ENCODE data around the gene ALDH1L1.

The ALDH1L1 gene

DNA sequence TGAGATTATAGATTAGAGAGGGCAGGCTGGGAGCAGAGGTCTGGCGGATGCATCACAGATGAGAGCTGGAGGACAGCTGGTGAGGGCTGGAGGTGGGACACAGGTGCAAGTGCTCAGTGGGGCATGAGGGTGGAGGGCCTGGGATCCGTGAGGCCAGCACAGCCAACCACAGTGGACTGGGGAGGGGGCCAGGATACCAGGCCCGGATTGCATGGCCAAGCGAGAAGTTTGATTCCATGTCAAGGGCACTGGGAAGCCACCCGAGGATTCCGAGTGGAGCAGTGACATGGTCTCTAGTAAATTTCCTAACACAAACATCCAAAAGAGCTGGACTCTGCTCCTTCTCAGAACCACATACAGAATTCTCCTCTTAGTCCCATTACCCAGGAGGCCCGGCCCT lies 52.5 kb downstream of the ALDH1L1 start:
- CTCF ChIA-PET: no interaction called here
- Mint-ChIP-seq H3K27ac (no peak overlapping the region), H3K4me1 (no peaks in the 10 kb centered on the region)

DNA sequence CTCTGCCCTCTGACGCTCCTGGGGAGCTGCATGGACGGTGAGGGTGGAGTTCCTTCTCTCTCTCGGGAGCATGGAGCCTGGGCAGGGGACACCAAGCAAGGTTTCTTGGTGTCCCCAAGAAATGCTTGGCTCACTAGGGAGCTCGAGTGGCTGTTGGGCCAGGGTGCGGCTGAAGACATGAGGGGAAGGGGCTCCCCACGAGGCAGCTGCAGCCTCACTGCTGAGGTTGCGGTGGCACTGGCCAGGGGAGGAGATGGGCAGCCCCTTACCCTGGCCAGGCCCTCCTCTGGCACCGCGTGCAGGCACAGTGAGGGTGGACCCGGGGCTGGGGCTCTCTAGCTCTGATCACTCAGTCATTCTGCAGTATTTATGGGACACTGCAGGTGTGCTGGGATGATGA lies 52.9 kb downstream of the ALDH1L1 start:
- Mint-ChIP-seq H3K36me3 (no peaks in the 10 kb centered on the region), H3K4me3 (no peak overlapping the region), H3K27ac (no peak overlapping the region), H3K27me3 (no peaks in the 10 kb centered on the region), H3K9me3 (no peaks in the 10 kb centered on the region), H3K4me1 (no peaks in the 10 kb centered on the region)
- no peak for DNase-seq
- CTCF ChIA-PET: no interaction called here

More for the DNA sequence above, 52.5 kb downstream of the ALDH1L1 start:
- H3K27me3 Mint-ChIP-seq: no peaks in the 10 kb centered on the region
- H3K36me3 Mint-ChIP-seq: no peaks in the 10 kb centered on the region
- no peak overlapping the region for H3K4me3 Mint-ChIP-seq
- H3K9me3 Mint-ChIP-seq: no peaks in the 10 kb centered on the region
- no peak for DNase-seq

DNA sequence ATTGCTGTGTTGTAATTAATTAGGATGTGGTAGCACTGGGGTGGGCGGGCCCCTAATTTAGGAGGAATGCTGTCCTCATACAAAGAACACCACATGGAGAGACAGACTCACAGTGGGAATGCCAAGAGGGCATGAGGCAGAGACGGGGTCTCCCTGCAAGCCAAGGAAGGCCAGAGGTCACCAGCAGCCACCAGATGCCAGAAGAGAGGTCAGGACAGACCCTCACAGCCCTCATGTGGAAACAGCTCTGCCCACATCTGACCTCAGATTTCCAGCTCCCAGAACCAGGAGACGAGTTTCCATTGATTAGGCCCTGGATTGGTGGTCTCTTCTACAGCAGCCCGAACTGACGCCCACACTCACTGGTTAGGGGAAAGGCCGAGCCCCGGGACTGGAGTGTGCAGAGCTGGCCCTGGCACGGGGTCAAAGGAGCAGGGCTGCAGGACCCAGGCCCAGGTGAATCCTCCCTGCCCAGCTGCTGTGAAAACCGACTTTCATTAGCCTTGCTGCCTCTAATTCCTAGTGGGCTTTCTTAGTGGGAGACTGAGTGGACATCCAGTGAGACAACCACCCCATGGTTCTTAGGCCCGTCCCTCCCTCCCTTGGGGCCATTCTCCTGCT lies 53.5 kb downstream of the ALDH1L1 start:
- Mint-ChIP-seq H3K36me3 (no peaks in the 10 kb centered on the region), H3K4me3 (no peak overlapping the region), H3K27ac (no peak overlapping the region), H3K27me3 (no peaks in the 10 kb centered on the region), H3K9me3 (no peaks in the 10 kb centered on the region), H3K4me1 (no peaks in the 10 kb centered on the region)
- CTCF ChIA-PET: no interaction called here
- no peak for DNase-seq

DNA sequence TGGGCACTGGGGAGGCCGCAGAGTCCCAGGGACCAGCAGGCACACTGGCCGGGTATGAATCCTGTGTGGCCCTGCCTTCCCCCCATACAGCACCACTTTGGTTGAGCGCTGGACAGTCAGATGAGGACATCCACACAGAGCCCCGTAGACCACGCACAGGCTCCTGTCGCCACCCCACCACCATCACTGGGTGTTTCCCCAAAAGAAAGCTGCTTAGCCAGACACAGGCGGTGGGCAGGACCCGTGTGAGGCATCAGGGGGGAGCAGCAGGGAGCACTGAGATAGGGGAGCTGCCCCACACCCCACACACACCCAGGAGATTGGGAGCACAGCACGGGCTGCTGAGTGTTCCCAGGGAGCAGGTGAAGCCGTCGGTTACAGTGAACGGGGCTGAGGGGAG lies 54.1 kb downstream of the ALDH1L1 start:
- H3K4me3 Mint-ChIP-seq: no peak overlapping the region

DNA sequence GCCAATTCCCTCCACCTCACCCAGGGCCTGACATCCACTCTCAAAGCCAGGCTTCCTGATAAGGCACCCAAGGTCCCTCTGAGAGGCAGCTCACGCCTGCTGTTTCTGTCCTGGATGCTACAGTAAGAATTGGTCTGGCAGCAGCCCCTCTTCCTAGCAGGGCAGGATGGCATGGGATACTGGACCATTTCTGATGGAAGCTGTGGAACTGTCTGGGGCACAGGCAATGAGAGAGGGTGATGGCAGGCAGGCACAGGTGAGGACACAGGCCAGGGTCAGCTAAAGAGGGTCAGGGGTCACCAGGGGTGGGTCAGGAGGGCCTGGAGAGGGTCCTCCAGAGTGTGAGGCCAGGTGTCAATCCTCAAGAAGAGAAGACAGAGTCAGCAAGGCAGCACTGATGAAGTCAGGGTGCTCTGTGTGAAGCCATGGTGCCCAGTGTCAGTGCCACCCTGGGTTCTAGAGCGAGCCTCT lies 54.6 kb downstream of the ALDH1L1 start:
- CTCF ChIA-PET: no interaction called here
- no peak overlapping the region for H3K4me3 Mint-ChIP-seq
- H3K9me3 Mint-ChIP-seq: no peaks in the 10 kb centered on the region
- H3K4me1 Mint-ChIP-seq: no peaks in the 10 kb centered on the region
- no peak for DNase-seq
- peaks cover 10% of the 10 kb centered on the region for H3K27me3 Mint-ChIP-seq
- no peaks in the 10 kb centered on the region for H3K36me3 Mint-ChIP-seq
- H3K27ac Mint-ChIP-seq: no peak overlapping the region

More for the DNA sequence above, 54.1 kb downstream of the ALDH1L1 start:
- peaks cover 6% of the 10 kb centered on the region for H3K27me3 Mint-ChIP-seq
- H3K36me3 Mint-ChIP-seq: no peaks in the 10 kb centered on the region
- CTCF ChIA-PET: no interaction called here
- no peak overlapping the region for H3K27ac Mint-ChIP-seq
- H3K9me3 Mint-ChIP-seq: no peaks in the 10 kb centered on the region
- no peaks in the 10 kb centered on the region for H3K4me1 Mint-ChIP-seq
- DNase-seq: no peak

DNA sequence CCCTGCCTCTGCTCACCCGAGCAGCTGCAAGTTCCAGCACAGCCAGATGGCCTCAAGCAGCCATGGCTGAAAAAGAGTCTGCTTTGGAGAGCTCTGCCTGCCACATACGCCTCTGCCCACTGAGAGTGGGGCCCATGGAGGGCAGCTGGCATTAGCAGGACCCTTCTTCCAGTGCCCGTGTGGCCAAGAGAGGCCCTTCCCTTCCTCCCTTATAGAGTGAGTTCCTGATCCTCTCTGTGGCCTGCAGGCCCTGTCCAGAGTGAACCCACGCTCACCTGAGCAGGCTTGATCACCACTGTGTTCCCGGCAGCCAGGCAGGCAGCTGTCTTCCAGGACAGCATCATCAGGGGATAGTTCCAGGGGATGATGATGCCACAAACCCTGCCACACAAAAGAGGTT lies 55.0 kb downstream of the ALDH1L1 start:
- Mint-ChIP-seq H3K27me3 (peaks cover 10% of the 10 kb centered on the region), H3K4me3 (no peak overlapping the region), H3K36me3 (no peaks in the 10 kb centered on the region), H3K9me3 (no peaks in the 10 kb centered on the region), H3K4me1 (no peaks in the 10 kb centered on the region), H3K27ac (no peak overlapping the region)
- CTCF ChIA-PET: no interaction called here
- DNase-seq: no peak

DNA sequence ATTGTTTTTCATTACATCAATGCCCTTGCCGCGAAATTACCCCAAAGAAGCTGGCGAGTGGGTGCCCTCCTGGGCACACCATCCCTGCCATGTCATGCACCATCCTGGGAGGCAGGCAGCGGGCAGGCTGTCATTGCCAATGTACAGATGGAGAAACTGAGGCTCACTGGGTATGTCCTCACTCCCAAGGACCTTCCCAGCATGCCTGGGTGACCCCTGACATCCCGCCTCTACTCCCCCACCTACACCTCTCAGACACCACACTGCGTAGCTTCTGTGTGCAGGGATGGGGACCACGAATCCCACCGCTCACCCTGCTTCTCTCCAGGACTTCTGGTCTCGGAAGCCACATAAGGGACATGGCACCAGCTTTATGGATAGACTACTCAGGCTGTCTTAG lies 55.5 kb downstream of the ALDH1L1 start:
- no peaks in the 10 kb centered on the region for H3K36me3 Mint-ChIP-seq
- H3K27me3 Mint-ChIP-seq: peaks cover 10% of the 10 kb centered on the region
- no peak for DNase-seq
- H3K4me1 Mint-ChIP-seq: no peaks in the 10 kb centered on the region
- CTCF ChIA-PET: no interaction called here
- no peaks in the 10 kb centered on the region for H3K9me3 Mint-ChIP-seq
- no peak overlapping the region for H3K27ac Mint-ChIP-seq
- H3K4me3 Mint-ChIP-seq: no peak overlapping the region

DNA sequence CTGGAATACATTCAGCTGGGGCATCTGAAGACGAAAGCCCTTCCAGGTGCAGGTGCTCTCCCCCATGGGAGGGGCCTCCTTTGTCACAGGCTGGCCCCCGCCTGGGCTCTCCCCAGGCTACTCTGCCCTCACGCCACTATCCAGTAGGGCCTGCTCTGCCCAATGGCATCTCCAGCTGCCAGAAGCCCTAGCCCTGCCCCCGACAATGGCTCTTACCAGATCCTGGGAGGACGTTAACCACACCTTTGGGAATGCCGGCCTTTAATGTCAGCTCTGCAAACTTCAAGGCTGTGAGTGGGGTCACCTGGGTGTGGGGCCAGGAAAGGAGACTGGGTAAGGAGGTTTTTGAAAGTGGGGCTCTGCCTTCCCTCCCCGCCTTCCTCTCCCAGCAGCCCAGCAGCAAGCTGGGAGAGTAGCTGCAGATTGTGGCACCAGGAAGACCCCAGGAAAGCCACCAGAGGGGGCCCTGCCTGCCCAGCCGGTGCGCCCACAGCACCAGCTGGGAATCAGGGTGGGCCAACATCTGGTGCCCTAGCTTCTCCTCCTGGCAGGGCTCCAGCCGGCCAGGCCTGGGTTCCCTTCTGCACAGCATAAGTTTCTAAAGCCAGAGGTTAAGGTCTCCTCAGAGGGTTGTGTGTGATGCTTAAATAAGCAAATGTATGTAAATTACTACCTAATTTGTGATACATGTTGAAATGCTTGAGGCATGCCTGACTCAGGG lies 56.1 kb downstream of the ALDH1L1 start:
- H3K9me3 Mint-ChIP-seq: no peaks in the 10 kb centered on the region
- H3K4me3 Mint-ChIP-seq: no peak overlapping the region
- no peak overlapping the region for H3K27ac Mint-ChIP-seq
- DNase-seq: no peak
- no peaks in the 10 kb centered on the region for H3K36me3 Mint-ChIP-seq
- H3K4me1 Mint-ChIP-seq: no peaks in the 10 kb centered on the region
- H3K27me3 Mint-ChIP-seq: peaks cover 11% of the 10 kb centered on the region
- CTCF ChIA-PET: no interaction called here

DNA sequence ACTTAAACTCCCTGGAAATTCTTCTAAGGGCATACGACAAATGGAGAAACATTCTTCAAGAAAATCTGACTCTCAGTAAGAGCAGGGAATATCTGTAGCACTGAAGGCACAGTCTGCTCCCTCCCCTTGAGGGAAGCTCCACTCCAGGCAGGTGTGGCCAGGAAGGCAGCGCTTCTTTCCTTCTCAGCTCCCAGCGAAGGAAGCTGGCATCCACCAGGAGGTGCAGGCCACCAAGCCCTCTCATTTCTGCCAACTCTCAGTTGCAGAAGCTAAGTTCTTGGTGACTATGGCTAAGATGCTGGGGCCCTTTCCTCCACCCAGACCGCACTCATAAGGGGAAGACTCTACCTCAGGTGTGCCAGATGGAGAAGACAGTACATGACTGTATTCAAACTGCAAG lies 58.8 kb downstream of the ALDH1L1 start:
- Mint-ChIP-seq H3K27me3 (peaks cover 16% of the 10 kb centered on the region), H3K4me1 (no peaks in the 10 kb centered on the region)

DNA sequence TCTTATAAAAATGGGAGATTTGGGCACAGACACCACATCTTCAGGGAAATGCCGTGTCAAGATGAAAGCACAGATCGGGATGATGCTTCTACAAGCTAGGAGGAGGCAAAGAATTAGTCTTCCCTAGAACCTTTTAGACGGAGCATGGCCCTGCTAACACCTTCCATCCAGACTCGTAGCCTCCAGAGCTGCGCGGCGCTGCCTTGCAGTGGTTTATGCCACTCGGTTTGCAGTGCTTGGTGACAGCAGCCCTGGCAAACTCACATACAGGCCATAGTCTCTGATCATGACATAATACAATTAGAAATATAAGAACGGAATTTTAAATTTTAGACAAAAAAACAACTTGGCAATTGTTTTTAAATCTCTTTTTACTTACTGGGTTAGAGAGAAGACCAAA lies 59.3 kb downstream of the ALDH1L1 start:
- Mint-ChIP-seq H3K36me3 (no peaks in the 10 kb centered on the region), H3K27me3 (peaks cover 16% of the 10 kb centered on the region), H3K4me1 (no peaks in the 10 kb centered on the region), H3K4me3 (no peak overlapping the region), H3K9me3 (no peaks in the 10 kb centered on the region), H3K27ac (no peak overlapping the region)
- CTCF ChIA-PET: interaction anchor here (0.8 to 1.3 kb wide), 2 partner anchors 9 to 13 kb away, joined by 3 to 5 read pairs; no protein-coding TSS in a partner anchor
- DNase-seq: no peak

More for the DNA sequence above, 58.8 kb downstream of the ALDH1L1 start:
- CTCF ChIA-PET: interaction anchor here (0.8 to 1.3 kb wide), 2 partner anchors 10 to 12 kb away, joined by 3 to 5 read pairs; no protein-coding TSS in a partner anchor
- H3K36me3 Mint-ChIP-seq: no peaks in the 10 kb centered on the region
- no peak overlapping the region for H3K4me3 Mint-ChIP-seq
- H3K27ac Mint-ChIP-seq: no peak overlapping the region
- no peak for DNase-seq
- H3K9me3 Mint-ChIP-seq: no peaks in the 10 kb centered on the region

DNA sequence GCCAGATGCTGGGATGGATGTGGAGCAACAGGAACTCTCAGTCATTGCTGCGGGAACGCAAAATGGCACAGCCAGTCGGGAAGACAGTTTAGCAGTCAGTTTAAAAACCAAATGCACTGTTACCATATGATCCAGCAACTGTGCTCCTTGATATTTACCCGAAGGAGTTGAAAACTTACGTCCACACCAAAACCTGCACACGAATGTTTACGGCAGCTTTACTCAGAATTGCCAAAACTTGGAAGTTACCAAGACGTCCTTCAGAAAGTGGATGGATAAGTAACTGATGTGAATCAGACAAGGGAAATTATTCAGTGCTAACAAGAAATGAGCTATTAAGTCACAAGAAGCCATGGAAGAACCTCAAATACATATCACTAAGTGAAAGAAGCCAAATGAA lies 60.4 kb downstream of the ALDH1L1 start:
- Mint-ChIP-seq H3K27ac (no peak overlapping the region), H3K4me3 (no peak overlapping the region), H3K36me3 (no peaks in the 10 kb centered on the region), H3K9me3 (no peaks in the 10 kb centered on the region), H3K4me1 (no peaks in the 10 kb centered on the region), H3K27me3 (peaks cover 16% of the 10 kb centered on the region)
- no peak for DNase-seq
- CTCF ChIA-PET: no interaction called here

DNA sequence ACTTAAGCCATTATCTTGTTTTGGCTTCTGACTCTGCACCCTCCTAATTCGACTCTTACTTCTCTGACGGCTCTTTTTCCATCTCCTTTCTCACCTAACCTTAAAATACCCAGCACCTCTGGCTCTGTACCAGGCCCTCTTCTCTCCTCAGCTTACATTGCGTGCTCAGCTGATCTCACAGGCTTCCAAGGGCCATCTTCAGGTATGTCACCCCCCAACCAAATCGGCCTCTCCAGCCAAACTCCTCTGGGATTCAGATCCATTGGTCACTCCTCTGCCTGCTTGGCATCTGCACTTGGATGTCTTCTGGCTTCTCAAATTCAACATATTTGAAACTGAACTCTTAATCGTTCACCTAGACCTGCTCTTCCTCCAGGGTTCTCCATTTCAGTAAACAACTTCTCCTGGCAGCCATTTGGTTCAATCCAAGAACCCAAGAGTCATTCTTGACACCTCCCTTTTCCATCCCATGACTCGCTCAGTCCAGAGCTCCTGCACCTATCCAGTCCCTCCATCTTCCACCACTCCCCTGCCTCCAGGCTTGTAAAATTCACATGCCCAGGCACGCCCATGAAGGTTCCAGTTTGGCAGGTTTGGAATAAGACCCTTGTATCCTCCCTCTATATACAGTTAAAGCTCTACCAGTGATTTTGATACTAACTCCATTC lies 61.2 kb downstream of the ALDH1L1 start:
- no peak for DNase-seq
- no peaks in the 10 kb centered on the region for H3K36me3 Mint-ChIP-seq
- H3K4me3 Mint-ChIP-seq: no peak overlapping the region
- H3K27ac Mint-ChIP-seq: no peak overlapping the region
- H3K4me1 Mint-ChIP-seq: no peaks in the 10 kb centered on the region
- no peaks in the 10 kb centered on the region for H3K9me3 Mint-ChIP-seq
- peaks cover 16% of the 10 kb centered on the region for H3K27me3 Mint-ChIP-seq
- CTCF ChIA-PET: no interaction called here

DNA sequence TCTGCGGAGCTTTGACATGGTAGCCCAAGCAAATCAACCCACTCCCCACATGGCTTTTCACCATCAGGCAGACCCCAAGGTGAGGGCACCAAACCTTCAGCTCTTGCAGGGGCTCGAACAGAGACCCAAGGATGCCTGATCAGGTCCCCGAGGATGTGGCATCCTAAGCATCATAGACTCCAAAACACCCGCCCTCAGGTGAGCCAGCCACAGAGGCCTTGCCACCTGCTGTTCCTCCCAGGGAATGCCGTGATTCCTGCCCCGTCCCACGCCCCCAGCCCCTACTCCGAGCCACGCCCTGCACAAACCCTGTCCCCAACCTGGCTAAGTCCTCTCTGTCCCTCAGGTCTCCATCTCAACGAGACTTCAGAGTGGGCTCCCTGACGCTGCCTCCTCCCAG lies 61.8 kb downstream of the ALDH1L1 start:
- no peak for DNase-seq
- no peak overlapping the region for H3K27ac Mint-ChIP-seq
- H3K36me3 Mint-ChIP-seq: no peaks in the 10 kb centered on the region
- peaks cover 16% of the 10 kb centered on the region for H3K27me3 Mint-ChIP-seq
- no peaks in the 10 kb centered on the region for H3K4me1 Mint-ChIP-seq
- H3K4me3 Mint-ChIP-seq: no peak overlapping the region
- CTCF ChIA-PET: no interaction called here
- H3K9me3 Mint-ChIP-seq: no peaks in the 10 kb centered on the region

DNA sequence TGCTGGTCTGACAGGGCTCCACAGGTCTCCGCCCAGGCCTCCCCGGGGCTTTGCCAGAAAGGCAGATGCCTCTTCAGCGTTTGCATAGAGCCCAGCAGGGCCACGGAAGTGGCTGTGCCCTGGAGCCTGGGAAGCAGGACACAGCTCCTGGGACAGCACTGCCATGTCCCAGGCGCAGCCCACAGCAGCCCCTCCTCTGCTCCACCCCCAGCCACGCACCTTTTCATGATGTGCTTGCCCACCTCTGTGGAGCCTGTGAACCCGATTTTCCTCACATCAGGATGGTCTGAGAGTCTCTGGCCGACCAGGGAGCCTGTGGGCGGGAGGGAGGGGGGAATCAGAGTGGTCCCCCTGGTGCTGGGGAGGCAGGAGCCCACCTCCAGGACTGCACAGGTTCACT lies 62.6 kb downstream of the ALDH1L1 start:
- Mint-ChIP-seq H3K9me3 (no peaks in the 10 kb centered on the region), H3K4me3 (no peak overlapping the region), H3K36me3 (no peaks in the 10 kb centered on the region), H3K4me1 (no peaks in the 10 kb centered on the region), H3K27ac (no peak overlapping the region), H3K27me3 (peaks cover 16% of the 10 kb centered on the region)
- DNase-seq: no peak
- CTCF ChIA-PET: no interaction called here

DNA sequence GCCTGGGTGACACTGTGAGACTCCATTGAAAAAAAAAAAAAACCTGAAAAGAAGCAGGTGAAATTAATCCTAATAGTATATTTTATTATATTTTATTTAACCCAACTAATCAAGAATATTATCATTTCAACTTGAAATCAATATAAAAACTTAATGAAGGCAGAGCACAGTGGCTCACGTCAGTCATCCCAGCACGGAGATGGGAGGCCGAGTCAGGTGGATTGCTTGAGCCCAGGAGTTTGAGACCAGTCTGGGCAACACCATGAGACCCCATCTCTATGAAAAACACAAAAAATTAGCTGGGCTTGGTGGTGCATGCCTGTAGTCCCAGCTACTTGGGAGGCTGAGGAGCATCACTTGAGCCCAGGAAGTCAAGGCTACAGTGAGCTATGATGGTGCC lies 63.2 kb downstream of the ALDH1L1 start:
- Mint-ChIP-seq H3K27me3 (peaks cover 16% of the 10 kb centered on the region), H3K27ac (no peak overlapping the region), H3K36me3 (no peaks in the 10 kb centered on the region), H3K4me3 (no peak overlapping the region), H3K4me1 (no peaks in the 10 kb centered on the region), H3K9me3 (no peaks in the 10 kb centered on the region)
- no peak for DNase-seq
- CTCF ChIA-PET: no interaction called here
